Pancreas (tissue), 10 donors: ENCODE results near the gene UGT3A1. TPM values are rescaled to one million over a fixed set of nuclear protein-coding genes. Genes with fewer than 3 reads are reported as not detected.

Experiments
- ATAC-seq, 4 donors: fragments of 200-7000 bp; cut with Tn5 transposase; one replicate each; pipeline versions ENCODE4 v1.8.0 to v1.9.1; 2020; ENCODE audit warnings: mild to moderate bottlenecking in 4 of 4, moderate library complexity in 4 of 4
- DNase-seq, 6 donors: peaks; one replicate each; pipeline ENCODE4 v3.0.0-alpha.2; 2020
- FAIRE-seq: peaks from 2 replicates; lab custom pipeline; 2012; peaks lifted over from hg19 to GRCh38; lab: Jason Lieb, UNC
- H3K27ac ChIP-seq, 4 donors: fragments of 200-600 bp; sonication (generic); 1 replicate in 3 of 4; 2 replicates in 1 of 4; pipeline versions ENCODE4 v1.5.0 to v1.8.0; 2020
- H3K27me3 ChIP-seq, 4 donors: fragments of 200-600 bp; one replicate each; pipeline ENCODE4 v1.8.0; 2021
- H3K36me3 ChIP-seq, 3 donors: fragments of 200-600 bp; sonication (generic) in 1 of 3; one replicate each; pipeline versions ENCODE4 v1.5.0 to v1.8.0; 2020 to 2021
- H3K4me1 ChIP-seq, 3 donors: fragments of 200-600 bp; one replicate each; pipeline ENCODE4 v1.8.0; 2021
- H3K4me3 ChIP-seq, 4 donors: fragments of 200-600 bp; sonication (generic) in 2 of 4; one replicate each; pipeline versions ENCODE4 v1.5.0 to v1.8.0; 2020 to 2021
- H3K9me3 ChIP-seq, 4 donors: fragments of 200-600 bp; one replicate each; pipeline ENCODE4 v1.8.0; 2021
- CTCF ChIP-seq, 4 donors: fragments of 200-600 bp; sonication (generic) in 3 of 4; IDR thresholded peaks; one replicate each; pipeline versions ENCODE4 v1.5.0 to v1.8.0; 2021; ENCODE audit warnings: antibody characterized with exemption in 4 of 4
- WGBS, 2 donors: extraction: QIAGEN DNeasy Blood & Tissue Kit; methylation state at CpG; one replicate each; pipeline ENCODE4 v1.1.7; 2013; 5-methylcytosine and 5-hydroxymethylcytosine counted together
- intact Hi-C, 3 donors: fragments of 100-400 bp; cut with DNase I; formaldehyde crosslinking; loops; one replicate each; pipeline versions ENCODE4 v1.11.1 to v1.14.2; 2022
- polyA plus RNA-seq, 2 donors: library from polyadenylated mRNA; stranded (reverse); fragments of 200-250 nt; gene quantifications; one replicate each; pipeline ENCODE4 v1.2.3, GENCODE V29; 2013
- total RNA-seq, 6 donors: library from RNA; stranded (reverse); fragmentation: NEBNext Ultra II Directional in 4 of 6; extraction: Animal tissue kit (Norgen Biotek cat#: 25700) in 4 of 6; gene quantifications; one replicate each; pipeline versions ENCODE4 v1.2.1 to v1.2.4, GENCODE V29; 2021 to 2023
- donor health status: healthy with polysubstance abuse.
- donor health status: DM: no; HTN: no; CAD: no; lungs with moderate emphysema.
- donor health status: DM: no; HTN: no; CAD: no.
- donor health status: control.
- donor health status: control.
- donor health status: Bipolar disorder and iron deficiency.
- donor health status: DM: yes; HTN: yes; CAD: no.
- donor health status: DM: no; HTN: no; CAD: no.
- donor health status: DM: no; HTN: no; CAD: no.
- donor health status: DM: yes; HTN: yes; CAD: no.

UGT3A1 gene
- total and polyA plus RNA-seq, 8 donors = not detected

- H3K36me3 ChIP-seq = no peaks in the 10 kb centered on the region
- WGBS, 2 donors = 50 to 62% methylated on average over 1 of the region's 1 CpG
- no peak for DNase-seq
- TF ChIP-seq CTCF (IDR thresholded peaks at IDR 0.05) = no peak
- no peaks in the 10 kb centered on the region for H3K27me3 ChIP-seq
- no peaks in the 10 kb centered on the region for H3K9me3 ChIP-seq
- no peak overlapping the region for H3K27ac ChIP-seq
- no peak for FAIRE-seq
- no peaks in the 10 kb centered on the region for H3K4me1 ChIP-seq
- intact Hi-C loops = no loop called here
- no peak for ATAC-seq
- H3K4me3 ChIP-seq = no peak overlapping the region
These were observed 15.0 kb upstream of the UGT3A1 start for GRCh38 chr5:36006163-36006562.

- TF ChIP-seq CTCF (IDR thresholded peaks at IDR 0.05) = no peak
- Histone ChIP-seq H3K9me3 (no peaks in the 10 kb centered on the region), H3K4me3 (no peak overlapping the region), H3K27ac (no peak overlapping the region), H3K36me3 (no peaks in the 10 kb centered on the region), H3K27me3 (no peaks in the 10 kb centered on the region), H3K4me1 (no peaks in the 10 kb centered on the region)
- 76 to 81% methylated on average over 3 of the region's 3 CpGs for WGBS, 2 donors
- ATAC-seq (no peak), DNase-seq (no peak), FAIRE-seq (no peak)
- intact Hi-C loops = no loop called here
These were observed 9.8 kb upstream of the UGT3A1 start for GRCh38 chr5:36001032-36001431.

GRCh38 chr5:35999547-35999946, 8.4 kb upstream of the UGT3A1 start:
- TF ChIP-seq CTCF (IDR thresholded peaks at IDR 0.05) = no peak
- H3K27me3 ChIP-seq = no peaks in the 10 kb centered on the region
- no peak overlapping the region for H3K4me3 ChIP-seq
- 55% methylated on average over 1 of the region's 1 CpG for WGBS, 2 donors
- H3K27ac ChIP-seq = no peak overlapping the region
- intact Hi-C loops = no loop called here
- DNase-seq = no peak
- no peaks in the 10 kb centered on the region for H3K9me3 ChIP-seq
- H3K4me1 ChIP-seq = no peaks in the 10 kb centered on the region
- ATAC-seq = no peak
- no peaks in the 10 kb centered on the region for H3K36me3 ChIP-seq
- FAIRE-seq = no peak

GRCh38 chr5:35996076-35996475, 4.9 kb upstream of the UGT3A1 start:
- no peaks in the 10 kb centered on the region for H3K27me3 ChIP-seq
- 75 to 79% methylated on average over 4 of the region's 4 CpGs for WGBS, 2 donors
- FAIRE-seq (no peak), DNase-seq (no peak), ATAC-seq (no peak)
- H3K9me3 ChIP-seq = no peaks in the 10 kb centered on the region
- no peak overlapping the region for H3K4me3 ChIP-seq
- intact Hi-C loops = no loop called here
- H3K4me1 ChIP-seq = no peaks in the 10 kb centered on the region
- TF ChIP-seq CTCF (IDR thresholded peaks at IDR 0.05) = no peak
- no peaks in the 10 kb centered on the region for H3K36me3 ChIP-seq
- no peak overlapping the region for H3K27ac ChIP-seq

GRCh38 chr5:35990520-35990919, 670 bp downstream of the UGT3A1 start:
- Histone ChIP-seq H3K27ac (no peak overlapping the region), H3K27me3 (no peaks in the 10 kb centered on the region), H3K9me3 (no peaks in the 10 kb centered on the region), H3K4me1 (no peaks in the 10 kb centered on the region), H3K4me3 (no peak overlapping the region), H3K36me3 (no peaks in the 10 kb centered on the region)
- ATAC-seq = no peak
- intact Hi-C loops = no loop called here
- no peak for TF ChIP-seq CTCF (IDR thresholded peaks at IDR 0.05)
- DNase-seq = no peak
- no peak for FAIRE-seq
- WGBS, 2 donors = 25 to 27% methylated on average over 12 of the region's 12 CpGs
